ENCODE data around the gene ST3GAL3. TPM values are rescaled to one million over a fixed set of nuclear protein-coding genes. Genes with fewer than 3 reads are reported as not detected.

ST3GAL3 gene
- total and polyA plus RNA-seq, 3 donors from 2014 or later: 42.9 to 62.0 (median 50.7) TPM

- WGBS, 2 donors: 83 to 95% methylated on average over 5 of the region's 5 CpGs
- Histone ChIP-seq H3K4me3 (no peak overlapping the region), H3K4me1 (no peaks in the 10 kb centered on the region)
Measured at GRCh38 chr1:43856188-43856587, 148.9 kb downstream of the ST3GAL3 start.

GRCh38 chr1:43857163-43857562 is 149.8 kb downstream of the ST3GAL3 start:
- intact Hi-C loops (cut with DNase I; ENCODE audit: low total_unique reads): no loop called here
- no peaks in the 10 kb centered on the region for H3K27me3 ChIP-seq
- no peaks in the 10 kb centered on the region for H3K4me1 ChIP-seq
- no peak overlapping the region for H3K27ac ChIP-seq
- DNase-seq: no peak
- H3K4me3 ChIP-seq: no peak overlapping the region
- no peaks in the 10 kb centered on the region for H3K9me3 ChIP-seq
- no peak for TF ChIP-seq CTCF (IDR thresholded peaks at IDR 0.05)
- no peak for TF ChIP-seq POLR2A (IDR thresholded peaks at IDR 0.05)
- H3K36me3 ChIP-seq (ENCODE audit: low read depth, missing control alignments): no peaks in the 10 kb centered on the region

More at GRCh38 chr1:43856188-43856587, 148.9 kb downstream of the ST3GAL3 start:
- no peak for DNase-seq
- no peaks in the 10 kb centered on the region for H3K9me3 ChIP-seq
- no peaks in the 10 kb centered on the region for H3K36me3 ChIP-seq (ENCODE audit: low read depth, missing control alignments)
- no peak overlapping the region for H3K27ac ChIP-seq
- TF ChIP-seq POLR2A (IDR thresholded peaks at IDR 0.05): no peak
- no peak for TF ChIP-seq CTCF (IDR thresholded peaks at IDR 0.05)
- intact Hi-C loops (cut with DNase I; ENCODE audit: low total_unique reads): no loop called here
- no peaks in the 10 kb centered on the region for H3K27me3 ChIP-seq

GRCh38 chr1:43858324-43858723 is 151.0 kb downstream of the ST3GAL3 start:
- Histone ChIP-seq H3K27ac (no peak overlapping the region), H3K36me3 (ENCODE audit: low read depth, missing control alignments) (no peaks in the 10 kb centered on the region), H3K27me3 (no peaks in the 10 kb centered on the region), H3K4me1 (no peaks in the 10 kb centered on the region), H3K9me3 (no peaks in the 10 kb centered on the region), H3K4me3 (no peak overlapping the region)
- peak; percentile 74 for DNase-seq
- intact Hi-C loops (cut with DNase I; ENCODE audit: low total_unique reads): no loop called here
- 16 to 30% methylated on average over 2 of the region's 2 CpGs for WGBS, 2 donors
- TF ChIP-seq CTCF (IDR thresholded peaks at IDR 0.05) (no peak), POLR2A (IDR thresholded peaks at IDR 0.05) (no peak)

- H3K36me3 ChIP-seq (ENCODE audit: low read depth, missing control alignments): no peaks in the 10 kb centered on the region
- no peak for DNase-seq
- H3K4me3 ChIP-seq: no peak overlapping the region
- H3K4me1 ChIP-seq: peaks cover 13% of the 10 kb centered on the region
- H3K27me3 ChIP-seq: no peaks in the 10 kb centered on the region
- H3K27ac ChIP-seq: no peak overlapping the region
- no peaks in the 10 kb centered on the region for H3K9me3 ChIP-seq
- intact Hi-C loops (cut with DNase I; ENCODE audit: low total_unique reads): no loop called here
- 81 to 89% methylated on average over 2 to 3 of the region's 3 CpGs for WGBS, 2 donors
- no peak for TF ChIP-seq CTCF (IDR thresholded peaks at IDR 0.05)
Measured at GRCh38 chr1:43861337-43861736, 154.0 kb downstream of the ST3GAL3 start.

- H3K4me1 ChIP-seq: peaks cover 13% of the 10 kb centered on the region
- H3K4me3 ChIP-seq: no peak overlapping the region
- H3K9me3 ChIP-seq: no peaks in the 10 kb centered on the region
- no peak overlapping the region for H3K27ac ChIP-seq
- no peak for DNase-seq
- H3K36me3 ChIP-seq (ENCODE audit: low read depth, missing control alignments): no peaks in the 10 kb centered on the region
- no peak for TF ChIP-seq POLR2A (IDR thresholded peaks at IDR 0.05)
- TF ChIP-seq CTCF (IDR thresholded peaks at IDR 0.05): no peak
- intact Hi-C loops (cut with DNase I; ENCODE audit: low total_unique reads): no loop called here
- WGBS, 2 donors: 91 to 92% methylated on average over 6 to 7 of the region's 7 CpGs
- H3K27me3 ChIP-seq: no peaks in the 10 kb centered on the region
Measured at GRCh38 chr1:43861988-43862735, 154.8 kb downstream of the ST3GAL3 start.

Measured in testis (tissue), 3 donors.